H1 (cell line): ENCODE results near the gene AMOTL2. TPM values are rescaled to one million over a fixed set of nuclear protein-coding genes. Genes with fewer than 3 reads are reported as not detected.

Experiments
- CTCF ChIA-PET: fragments of 300-600 bp; sonication (Branson Sonifier 250); formaldehyde crosslinking; loops from one replicate; lab custom pipeline; 2021; ENCODE audit not compliant: partially characterized antibody; lab: Charles Lee
- POLR2A ChIA-PET: fragments of 300-600 bp; sonication (Branson Sonifier 250); formaldehyde crosslinking; loops from one replicate; lab custom pipeline; 2021; ENCODE audit warnings: inconsistent platforms; ENCODE audit not compliant: partially characterized antibody; lab: Charles Lee
- DNase-seq, 2 experiments: peaks; one replicate each; pipeline versions ENCODE4 v3.0.0 to v3.0.0-alpha.2; 2010 to 2022; ENCODE audit warnings: low spot score in 2 of 2, low read depth in 1 of 2, mixed read lengths in 1 of 2
- FAIRE-seq: peaks from 2 replicates; lab custom pipeline; 2011; peaks lifted over from hg19 to GRCh38; lab: Jason Lieb, UNC
- H2AFZ ChIP-seq: 2 replicates; pipeline ENCODE4 v1.8.1; 2012; ENCODE audit warnings: low read length, inconsistent platforms
- H2AK5ac ChIP-seq: 2 replicates; pipeline ENCODE4 v1.6.1; 2013; ENCODE audit warnings: low read depth, low read length
- H2BK120ac ChIP-seq: replicated peaks from 2 replicates; pipeline ENCODE3; 2013; ENCODE audit warnings: low read depth, low read length, inconsistent platforms
- H2BK12ac ChIP-seq: 2 replicates; pipeline ENCODE4 v1.6.1; 2013; ENCODE audit warnings: low read depth, low read length
- H2BK15ac ChIP-seq: 2 replicates; pipeline ENCODE4 v1.6.1; 2013; ENCODE audit warnings: low read length
- H2BK20ac ChIP-seq: 2 replicates; pipeline ENCODE4 v1.6.1; 2013; ENCODE audit warnings: low read length
- H2BK5ac ChIP-seq: 2 replicates; pipeline ENCODE4 v1.6.1; 2013; ENCODE audit warnings: low read depth, low read length
- H3K14ac ChIP-seq: 2 replicates; pipeline ENCODE4 v1.6.1; 2013; ENCODE audit warnings: inconsistent platforms; ENCODE audit not compliant: insufficient read length
- H3K18ac ChIP-seq: 2 replicates; pipeline ENCODE4 v1.6.1; 2013; ENCODE audit warnings: low read length; ENCODE audit errors: extremely low read depth
- H3K23ac ChIP-seq: 2 replicates; pipeline ENCODE4 v1.6.1; 2013; ENCODE audit warnings: inconsistent platforms; ENCODE audit not compliant: insufficient read length
- H3K23me2 ChIP-seq: 2 replicates; pipeline ENCODE4 v1.6.1; 2013; ENCODE audit warnings: low read depth, low read length
- H3K27ac ChIP-seq: 2 replicates; pipeline ENCODE4 v1.6.1; 2011; ENCODE audit warnings: low read depth, low read length, inconsistent platforms
- H3K27me3 ChIP-seq, 4 experiments: replicated peaks in 1 of 4; 1 replicate in 1 of 4; 2 replicates in 3 of 4; pipeline versions ENCODE4 v1.6.1 to v1.8.1; 2011 to 2013; ENCODE audit warnings: low read length in 3 of 4, mild to moderate bottlenecking in 3 of 4, inconsistent platforms in 2 of 4, mixed read lengths in 2 of 4, moderate library complexity in 1 of 4; ENCODE audit not compliant: control insufficient read depth in 3 of 4, insufficient read depth in 3 of 4; ENCODE audit errors: extremely low read depth in 1 of 4
- H3K36me3 ChIP-seq, 4 experiments: 2 replicates each; pipeline versions ENCODE4 v1.6.1 to v1.8.1; 2011 to 2013; ENCODE audit warnings: mild to moderate bottlenecking in 4 of 4, low read length in 3 of 4, moderate library complexity in 2 of 4, control low read depth in 1 of 4, inconsistent platforms in 1 of 4; ENCODE audit not compliant: insufficient read depth in 4 of 4, control insufficient read depth in 2 of 4
- H3K4ac ChIP-seq: replicated peaks from 2 replicates; pipeline ENCODE3; 2013; ENCODE audit warnings: low read length, low read depth, mixed read lengths, inconsistent platforms; ENCODE audit not compliant: insufficient read length
- H3K4me1 ChIP-seq, 4 experiments: replicated peaks in 1 of 4; 1 replicate in 1 of 4; 2 replicates in 3 of 4; pipeline versions ENCODE4 v1.6.1 to v1.8.1; 2011 to 2013; ENCODE audit warnings: low read length in 3 of 4, inconsistent platforms in 2 of 4, mixed read lengths in 1 of 4; ENCODE audit not compliant: insufficient read depth in 4 of 4, control insufficient read depth in 3 of 4
- H3K4me2 ChIP-seq, 2 experiments: 2 replicates each; pipeline versions ENCODE4 v1.6.1 to v1.8.1; 2011 to 2013; ENCODE audit warnings: low read depth in 2 of 2, low read length in 2 of 2, control low read depth in 1 of 2, inconsistent platforms in 1 of 2, mild to moderate bottlenecking in 1 of 2; ENCODE audit not compliant: insufficient read depth in 1 of 2
- H3K4me3 ChIP-seq, 4 experiments: fragments of 200-600, 300-600 bp in 1 of 4; sonication (generic), shearing (Covaris generic), sonication (Bioruptor Twin) in 1 of 4; 2 replicates each; pipeline versions ENCODE4 v1.5.1 to v1.8.1; 2011 to 2016; ENCODE audit warnings: low read length in 4 of 4, low read depth in 3 of 4, control low read depth in 2 of 4, inconsistent platforms in 2 of 4, mild to moderate bottlenecking in 2 of 4, mixed read lengths in 1 of 4, moderate library complexity in 1 of 4; ENCODE audit not compliant: insufficient read depth in 2 of 4; ENCODE audit errors: extremely low read depth in 1 of 4
- H3K56ac ChIP-seq: replicated peaks from 2 replicates; pipeline ENCODE3; 2013; ENCODE audit warnings: low read depth, mild to moderate bottlenecking, mixed read lengths, low read length, inconsistent platforms; ENCODE audit not compliant: insufficient read length
- H3K79me1 ChIP-seq: 2 replicates; pipeline ENCODE4 v1.6.1; 2013; ENCODE audit warnings: low read depth, low read length, control low read depth
- H3K79me2 ChIP-seq, 2 experiments: 2 replicates each; pipeline versions ENCODE4 v1.6.1 to v1.8.1; 2012 to 2013; ENCODE audit warnings: low read length in 2 of 2, mild to moderate bottlenecking in 2 of 2, inconsistent platforms in 1 of 2; ENCODE audit not compliant: insufficient read depth in 2 of 2, control insufficient read depth in 1 of 2
- H3K9ac ChIP-seq, 4 experiments: replicated peaks in 1 of 4; 1 replicate in 1 of 4; 2 replicates in 3 of 4; pipeline versions ENCODE4 v1.6.1 to v1.8.1; 2011 to 2013; ENCODE audit warnings: low read depth in 3 of 4, low read length in 3 of 4, control low read depth in 2 of 4, mild to moderate bottlenecking in 2 of 4, moderate library complexity in 2 of 4, inconsistent platforms in 1 of 4; ENCODE audit errors: extremely low read depth in 1 of 4
- H3K9me3 ChIP-seq, 2 experiments: 2 replicates each; pipeline versions ENCODE4 v1.6.1 to v1.8.1; 2012 to 2013; ENCODE audit warnings: mild to moderate bottlenecking in 2 of 2, moderate library complexity in 2 of 2, control low read depth in 1 of 2, inconsistent platforms in 1 of 2, low read depth in 1 of 2, low read length in 1 of 2, mixed read lengths in 1 of 2; ENCODE audit not compliant: insufficient read depth in 2 of 2
- H4K20me1 ChIP-seq, 2 experiments: replicated peaks in 1 of 2; 2 replicates each; pipeline versions ENCODE3 to v1.8.1; 2011 to 2013; ENCODE audit warnings: inconsistent platforms in 2 of 2, low read length in 2 of 2, mild to moderate bottlenecking in 1 of 2; ENCODE audit not compliant: insufficient read depth in 2 of 2, control insufficient read depth in 1 of 2
- H4K5ac ChIP-seq: 2 replicates; pipeline ENCODE4 v1.6.1; 2013; ENCODE audit warnings: low read length, low read depth, mixed read lengths, inconsistent platforms; ENCODE audit not compliant: insufficient read length
- H4K8ac ChIP-seq: 2 replicates; pipeline ENCODE4 v1.8.0; 2013; ENCODE audit warnings: mild to moderate bottlenecking, moderate library complexity, low read length, inconsistent platforms; ENCODE audit not compliant: insufficient read depth; ENCODE audit errors: extremely low read depth
- H4K91ac ChIP-seq: replicated peaks from 2 replicates; pipeline ENCODE3; 2013; ENCODE audit warnings: low read length, mixed read lengths, inconsistent platforms; ENCODE audit not compliant: insufficient read length
- JUND ChIP-seq: IDR thresholded peaks from 2 replicates; pipeline ENCODE4 v1.6.1; 2011; ENCODE audit warnings: mild to moderate bottlenecking, improper control_type of control experiment, low read length
- KDM1A ChIP-seq: fragments of 200-600, 300-600 bp; sonication (generic); IDR thresholded peaks from 2 replicates; pipeline ENCODE4 v1.7.1; 2016; ENCODE audit warnings: mild to moderate bottlenecking, low read length, borderline replicate concordance
- NANOG ChIP-seq: IDR thresholded peaks from 2 replicates; pipeline ENCODE4 v1.6.1; 2011; ENCODE audit warnings: low read length, low read depth, mild to moderate bottlenecking, inconsistent platforms; ENCODE audit not compliant: insufficient read depth, poor library complexity, severe bottlenecking
- NRF1 ChIP-seq: IDR thresholded peaks from 2 replicates; pipeline ENCODE4 v1.6.1; 2011; ENCODE audit warnings: mild to moderate bottlenecking, low read depth, low read length, improper control_type of control experiment
- SAP30 ChIP-seq: fragments of 300-600 bp; sonication (generic); IDR thresholded peaks from 2 replicates; pipeline ENCODE4 v1.7.1; 2012; ENCODE audit warnings: low read length, moderate library complexity, mild to moderate bottlenecking, inconsistent platforms; ENCODE audit not compliant: insufficient read depth, insufficient replicate concordance
- SP1 ChIP-seq: IDR thresholded peaks from 2 replicates; pipeline ENCODE4 v1.6.1; 2011; ENCODE audit warnings: low read depth, low read length
- SP2 ChIP-seq: IDR thresholded peaks from 2 replicates; pipeline ENCODE4 v1.6.1; 2012; ENCODE audit warnings: mild to moderate bottlenecking, low read length, inconsistent platforms
- WGBS, 2 experiments: shearing (Covaris generic) in 1 of 2; methylation state at CpG; one replicate each; pipeline versions ENCODE4 v1.1.6 to v1.1.7; 2013 to 2015; ENCODE audit warnings: low lambda C conversion rate in 2 of 2, mixed read lengths in 2 of 2, inconsistent platforms in 1 of 2, low coverage in 1 of 2, missing lambda C conversion rate in 1 of 2; ENCODE audit not compliant: insufficient replicate concordance in 2 of 2, insufficient coverage in 1 of 2, insufficient read length in 1 of 2; ENCODE audit errors: extremely low coverage in 1 of 2, missing lambda C conversion rate in 1 of 2; 5-methylcytosine and 5-hydroxymethylcytosine counted together
- polyA plus RNA-seq, 7 experiments: library from polyadenylated mRNA; depleted of rRNA in 3 of 7; stranded (reverse) in 5 of 7; unstranded in 2 of 7; fragments of >200 nt in 5 of 7; fragments of 200-250 nt in 2 of 7; gene quantifications; 1 replicate in 5 of 7; 2 replicates in 1 of 7; 4 replicates in 1 of 7; pipeline versions ENCODE4 v1.2.1 to v1.2.3, GENCODE V29; 2011 to 2013; ENCODE audit warnings: missing spikeins in 2 of 7, mixed read lengths in 2 of 7
- total RNA-seq: library from RNA; stranded (reverse); fragmentation: NEBNext Ultra II Directional; extraction: Animal tissue kit (Norgen Biotek cat#: 25700); gene quantifications from 2 replicates; pipeline ENCODE4 v1.2.1, GENCODE V29; 2021
- TF ChIP-seq, protein P1 (sequence below), 3 experiments: IDR thresholded peaks; 1 replicate in 2 of 3; 2 replicates in 1 of 3; pipeline versions ENCODE4 v1.5.1 to v1.6.1; 2011; ENCODE audit warnings: low read length in 3 of 3, mild to moderate bottlenecking in 3 of 3, inconsistent platforms in 2 of 3, low read depth in 1 of 3, moderate library complexity in 1 of 3; ENCODE audit not compliant: insufficient read depth in 1 of 3; ENCODE audit errors: control extremely low read depth in 1 of 3
- TF ChIP-seq, protein P2 (sequence below): IDR thresholded peaks from 2 replicates; pipeline ENCODE4 v1.6.1; 2011; ENCODE audit warnings: low read depth, mild to moderate bottlenecking, low read length; ENCODE audit not compliant: insufficient read depth

AMOTL2 gene
- total and polyA plus RNA-seq, 2 of the 8 experiments (the other 6 are each of a cell fraction or from before 2014, with no cell fraction given): 19.0 to 63.7 TPM

DNA sequence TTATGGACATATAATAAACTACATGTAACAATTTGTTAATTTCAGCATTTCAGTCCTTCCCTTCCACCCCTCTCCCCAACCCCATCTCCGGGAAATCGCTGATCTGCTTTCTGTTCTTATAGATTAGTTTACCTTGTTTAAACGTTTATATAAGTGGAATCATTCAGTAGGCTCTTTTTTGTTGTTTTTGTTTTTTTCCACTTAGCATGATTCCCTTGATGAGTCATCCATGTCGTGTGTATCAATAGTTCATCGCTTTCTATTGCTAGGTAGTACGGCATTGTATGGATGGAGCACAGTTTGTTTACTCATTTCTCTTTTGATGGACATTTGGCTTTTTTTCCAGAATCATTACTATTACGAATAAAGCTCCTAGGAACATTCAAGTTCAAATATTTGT lies 23.5 kb upstream of the AMOTL2 start:
- ChIA-PET POLR2A (no interaction called here), CTCF (no interaction called here)
- Histone ChIP-seq H3K79me2 (no peaks in the 10 kb centered on the region), H3K18ac (no peak overlapping the region), H4K20me1 (no peaks in the 10 kb centered on the region), H3K4me2 (no peak overlapping the region), H4K8ac (no peak overlapping the region), H2BK120ac (no peak overlapping the region), H2BK12ac (no peak overlapping the region), H3K79me1 (no peaks in the 10 kb centered on the region), H3K23me2 (no peaks in the 10 kb centered on the region; the same call in 1 of the 2 replicates), H3K36me3 (no peaks in the 10 kb centered on the region), H3K9me3 (peaks cover 11% of the 10 kb centered on the region in 2 experiments), H3K4me3 (no peak overlapping the region), H4K5ac (no peak overlapping the region), H3K56ac (no peak overlapping the region), H3K4me1 (peaks cover 0 to 3% (median 0%) of the 10 kb centered on the region in 4 experiments; a peak in 1 of 7 replicates), H3K27ac (no peak overlapping the region), H2AK5ac (no peak overlapping the region), H4K91ac (no peak overlapping the region), H3K23ac (no peak overlapping the region), H2AFZ (no peak overlapping the region), H3K9ac (no peak overlapping the region), H3K4ac (no peak overlapping the region), H2BK20ac (no peak overlapping the region), H3K14ac (no peak overlapping the region), H2BK5ac (no peak overlapping the region), H2BK15ac (no peak overlapping the region), H3K27me3 (no peaks in the 10 kb centered on the region; a peak in 1 of 7 replicates)
- 91% methylated on average over 7 of the region's 7 CpGs; no CpG with 5 or more reads in 1 of the 2 experiments for WGBS, 2 experiments
- FAIRE-seq (no peak), DNase-seq (no peak)
- no peak for TF ChIP-seq JUND
- no peak for TF ChIP-seq NANOG
- TF ChIP-seq NRF1: no peak
- no peak for TF ChIP-seq SP2
- TF ChIP-seq, protein P1, sequence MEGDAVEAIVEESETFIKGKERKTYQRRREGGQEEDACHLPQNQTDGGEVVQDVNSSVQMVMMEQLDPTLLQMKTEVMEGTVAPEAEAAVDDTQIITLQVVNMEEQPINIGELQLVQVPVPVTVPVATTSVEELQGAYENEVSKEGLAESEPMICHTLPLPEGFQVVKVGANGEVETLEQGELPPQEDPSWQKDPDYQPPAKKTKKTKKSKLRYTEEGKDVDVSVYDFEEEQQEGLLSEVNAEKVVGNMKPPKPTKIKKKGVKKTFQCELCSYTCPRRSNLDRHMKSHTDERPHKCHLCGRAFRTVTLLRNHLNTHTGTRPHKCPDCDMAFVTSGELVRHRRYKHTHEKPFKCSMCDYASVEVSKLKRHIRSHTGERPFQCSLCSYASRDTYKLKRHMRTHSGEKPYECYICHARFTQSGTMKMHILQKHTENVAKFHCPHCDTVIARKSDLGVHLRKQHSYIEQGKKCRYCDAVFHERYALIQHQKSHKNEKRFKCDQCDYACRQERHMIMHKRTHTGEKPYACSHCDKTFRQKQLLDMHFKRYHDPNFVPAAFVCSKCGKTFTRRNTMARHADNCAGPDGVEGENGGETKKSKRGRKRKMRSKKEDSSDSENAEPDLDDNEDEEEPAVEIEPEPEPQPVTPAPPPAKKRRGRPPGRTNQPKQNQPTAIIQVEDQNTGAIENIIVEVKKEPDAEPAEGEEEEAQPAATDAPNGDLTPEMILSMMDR (IDR thresholded peaks at IDR 0.05; ENCODE audit: control extremely low read depth in 1 of 3, insufficient read depth in 1 of 3, low read depth in 1 of 3, low read length in 3 of 3): no peak
- TF ChIP-seq KDM1A: no peak
- TF ChIP-seq SAP30: no peak
- TF ChIP-seq SP1: no peak
- TF ChIP-seq, protein P2, sequence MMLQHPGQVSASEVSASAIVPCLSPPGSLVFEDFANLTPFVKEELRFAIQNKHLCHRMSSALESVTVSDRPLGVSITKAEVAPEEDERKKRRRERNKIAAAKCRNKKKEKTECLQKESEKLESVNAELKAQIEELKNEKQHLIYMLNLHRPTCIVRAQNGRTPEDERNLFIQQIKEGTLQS: no peak
